GM12891 (cell line): ENCODE measurements around the gene FBXO33.

Source experiments
- DNase-seq: peaks from one replicate; pipeline ENCODE4 v3.0.0; 2011; ENCODE audit warnings: low spot score; ENCODE audit not compliant: insufficient read length
- FAIRE-seq: peaks from 2 replicates; lab custom pipeline; 2011; peaks lifted over from hg19 to GRCh38; lab: Jason Lieb, UNC
- PAX5 ChIP-seq: IDR thresholded peaks from 2 replicates; pipeline ENCODE4 v1.6.1; 2011; ENCODE audit warnings: low read length, moderate library complexity, mild to moderate bottlenecking; ENCODE audit not compliant: insufficient read depth, severe bottlenecking
- POLR2A ChIP-seq: IDR thresholded peaks from 2 replicates; pipeline ENCODE4 v1.6.1; 2011; ENCODE audit warnings: low read depth, low read length, control low read depth
- POLR2AphosphoS5 ChIP-seq: IDR thresholded peaks from 2 replicates; pipeline ENCODE4 v1.6.1; 2011; ENCODE audit warnings: low read depth, low read length, control low read depth
- POU2F2 ChIP-seq: IDR thresholded peaks from 2 replicates; pipeline ENCODE4 v1.6.1; 2011; ENCODE audit warnings: low read depth, mild to moderate bottlenecking, control low read depth, low read length, moderate library complexity
- SPI1 ChIP-seq: IDR thresholded peaks from 2 replicates; pipeline ENCODE4 v1.6.1; 2011; ENCODE audit warnings: low read depth, low read length, control low read depth
- TAF1 ChIP-seq: IDR thresholded peaks from 2 replicates; pipeline ENCODE4 v1.6.1; 2011; ENCODE audit warnings: low read depth, low read length, control low read depth

Gene FBXO33

DNA sequence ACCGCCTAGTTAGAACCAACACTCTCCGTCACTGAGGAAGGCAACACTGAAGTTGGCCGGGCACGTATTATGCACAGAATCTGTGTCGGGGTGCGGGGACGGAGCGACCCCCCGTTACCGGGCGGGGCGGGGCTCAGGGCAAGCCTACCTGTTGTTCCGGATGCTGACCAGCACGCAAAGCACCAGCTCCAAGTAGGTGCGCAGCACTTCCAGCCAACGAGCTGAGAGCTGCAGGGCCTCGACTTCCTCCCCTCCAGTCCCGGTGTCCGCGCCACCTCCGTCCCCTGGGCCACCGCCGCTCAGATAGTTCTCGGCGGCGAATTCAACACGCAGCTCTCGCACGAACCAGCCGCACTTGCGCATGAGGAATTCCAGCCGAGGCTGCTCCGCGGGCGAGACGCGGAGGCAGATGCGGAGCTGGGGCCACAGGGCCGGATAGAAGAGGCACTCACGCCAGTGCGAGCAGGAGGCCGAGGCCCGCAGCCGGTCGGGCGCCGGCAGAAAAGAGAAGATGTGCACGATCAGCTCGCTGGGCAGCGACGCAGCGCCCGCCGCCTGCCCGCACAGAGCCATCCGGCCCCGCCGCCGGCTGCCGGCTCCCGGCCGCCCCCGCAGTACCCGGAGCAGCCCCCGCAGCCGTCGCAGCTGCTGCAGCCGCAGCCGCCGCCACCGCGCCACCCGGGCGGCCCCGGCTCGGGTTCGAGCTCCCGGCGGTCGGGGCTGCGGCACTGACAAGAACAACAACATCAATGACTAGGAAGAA lies 636 bp downstream of the FBXO33 start:
- DNase-seq (peak; percentile 25), FAIRE-seq (no peak)
- TF ChIP-seq POLR2A, result no peak
- peak; percentile 86 for TF ChIP-seq TAF1
- peak; percentile 22 for TF ChIP-seq PAX5
- no peak for TF ChIP-seq POU2F2
- peak; percentile 41; the same call in 1 of the 2 replicates for TF ChIP-seq SPI1
- TF ChIP-seq POLR2AphosphoS5, result 0 out of 2 replicates have a peak, but pooled peaks have one; percentile 31

DNA sequence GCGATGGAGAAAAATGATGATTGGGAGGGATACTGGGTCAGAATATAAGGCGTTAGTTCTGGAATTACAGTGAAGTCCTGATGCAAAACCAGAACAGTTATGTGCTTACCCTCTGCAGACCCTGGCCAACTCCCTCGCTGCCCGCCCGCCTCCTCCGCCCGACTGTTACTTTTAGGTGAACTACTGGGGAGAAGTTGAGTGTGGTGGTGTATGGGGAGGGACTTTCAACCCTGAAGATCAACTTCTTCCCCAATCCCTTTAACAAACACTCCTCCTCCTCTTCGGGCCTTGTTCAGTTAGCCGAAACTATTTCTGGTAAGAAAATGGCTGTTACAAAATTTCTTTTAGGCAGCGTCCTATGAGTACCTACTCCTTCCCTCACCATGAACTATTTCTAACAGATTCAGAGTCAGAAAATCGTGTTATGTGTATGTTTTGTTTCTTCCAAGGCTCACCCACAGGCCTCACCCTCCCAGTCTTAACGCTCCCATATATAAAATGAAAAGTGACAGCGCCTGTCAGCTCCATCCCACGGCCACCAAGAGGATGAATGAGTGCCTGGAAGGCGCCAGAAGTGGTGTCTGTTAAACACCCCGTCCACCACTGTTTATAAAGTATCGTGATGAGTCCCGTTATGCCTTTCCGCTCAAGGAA lies 1.3 kb downstream of the FBXO33 start:
- FAIRE-seq (no peak), DNase-seq (no peak)
- no peak for TF ChIP-seq TAF1
- no peak for TF ChIP-seq PAX5
- no peak for TF ChIP-seq SPI1
- no peak for TF ChIP-seq POU2F2
- TF ChIP-seq POLR2A, result 0 out of 2 replicates have a peak, but pooled peaks have one; percentile 6
- no peak for TF ChIP-seq POLR2AphosphoS5

DNA sequence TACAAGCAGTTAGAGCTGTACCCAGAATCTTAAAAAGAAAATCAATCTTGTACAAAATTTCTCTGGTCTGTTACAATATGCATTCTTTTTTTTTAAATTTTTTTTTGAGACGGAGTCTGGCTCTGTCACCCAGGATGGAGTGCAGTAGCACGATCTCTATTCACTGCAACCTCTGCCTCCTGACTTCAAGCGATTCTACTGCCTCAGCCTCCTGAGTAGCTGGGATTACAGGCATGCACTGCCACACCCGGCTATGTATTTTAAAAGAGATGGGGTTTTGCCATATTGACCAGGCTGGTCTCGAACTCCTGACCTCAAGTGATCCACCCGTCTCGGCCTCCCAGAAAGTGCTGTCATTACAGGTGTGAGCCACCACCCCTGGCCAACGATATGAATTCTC lies 4.1 kb downstream of the FBXO33 start:
- FAIRE-seq (no peak), DNase-seq (no peak)
- TF ChIP-seq PAX5 (no peak), TAF1 (no peak), POLR2A (no peak), SPI1 (no peak), POU2F2 (no peak), POLR2AphosphoS5 (no peak)

DNA sequence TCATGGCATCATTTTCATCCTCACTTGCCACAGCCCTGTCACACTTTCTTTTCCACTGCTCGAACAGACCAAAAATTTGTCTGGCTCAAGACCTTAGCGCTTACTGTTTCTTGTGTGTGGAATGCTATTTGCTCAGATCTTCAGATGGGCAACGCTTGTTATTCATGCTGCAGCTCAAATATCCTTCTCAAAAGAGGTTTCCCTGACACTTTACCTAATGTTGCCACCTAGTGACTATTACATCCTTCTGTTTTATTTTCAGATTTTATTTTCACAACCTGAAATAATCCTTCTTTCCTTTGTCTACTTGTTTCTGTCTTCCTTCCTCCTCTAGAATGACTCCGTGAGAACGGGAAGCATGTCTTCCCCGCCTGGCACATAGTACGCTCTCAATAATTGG lies 5.6 kb downstream of the FBXO33 start:
- TF ChIP-seq PAX5 (no peak), POU2F2 (no peak), POLR2A (no peak), TAF1 (no peak), SPI1 (no peak), POLR2AphosphoS5 (no peak)
- FAIRE-seq, result peak; percentile 62
- no peak for DNase-seq

DNA sequence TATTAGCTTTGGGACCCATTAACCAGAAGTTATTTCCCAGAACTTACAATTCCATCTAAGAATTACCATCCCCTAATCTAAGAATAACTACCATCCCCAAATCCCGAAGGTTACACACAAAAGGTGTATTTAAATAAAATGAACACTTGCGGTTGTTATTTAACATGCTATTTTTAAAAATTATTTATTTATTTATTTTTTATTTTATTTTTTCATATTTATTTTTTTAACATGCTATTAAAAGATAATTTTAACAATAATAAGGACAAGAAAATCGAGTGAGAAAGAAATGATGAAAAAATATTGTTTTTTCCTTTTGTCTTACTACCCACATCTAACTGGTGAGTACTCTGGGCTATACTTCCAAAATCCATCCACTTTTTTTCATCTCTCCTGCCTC lies 6.3 kb downstream of the FBXO33 start:
- DNase-seq (no peak), FAIRE-seq (no peak)
- TF ChIP-seq POLR2AphosphoS5, result no peak
- TF ChIP-seq POLR2A, result no peak
- TF ChIP-seq POU2F2, result no peak
- TF ChIP-seq SPI1, result no peak
- no peak for TF ChIP-seq TAF1
- TF ChIP-seq PAX5, result no peak

DNA sequence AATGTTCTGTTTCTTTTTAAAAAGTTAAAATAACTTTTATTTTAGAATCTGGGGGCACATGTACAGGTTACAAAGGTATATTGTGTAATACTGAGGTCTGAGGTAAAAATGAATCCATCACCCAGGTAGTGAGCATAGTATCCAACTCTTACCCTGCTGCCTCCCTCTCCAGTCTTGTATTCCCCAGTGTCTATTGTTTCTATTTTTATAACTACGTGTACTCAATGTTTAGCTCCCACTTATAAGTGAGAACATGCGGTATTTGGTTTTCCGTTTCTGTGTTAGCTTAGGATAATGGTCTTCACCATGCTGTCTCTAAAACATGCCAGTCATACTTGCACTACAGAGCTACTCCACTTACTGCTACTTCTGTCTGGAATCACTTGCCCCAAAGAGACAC lies 8.4 kb downstream of the FBXO33 start:
- no peak for FAIRE-seq

DNA sequence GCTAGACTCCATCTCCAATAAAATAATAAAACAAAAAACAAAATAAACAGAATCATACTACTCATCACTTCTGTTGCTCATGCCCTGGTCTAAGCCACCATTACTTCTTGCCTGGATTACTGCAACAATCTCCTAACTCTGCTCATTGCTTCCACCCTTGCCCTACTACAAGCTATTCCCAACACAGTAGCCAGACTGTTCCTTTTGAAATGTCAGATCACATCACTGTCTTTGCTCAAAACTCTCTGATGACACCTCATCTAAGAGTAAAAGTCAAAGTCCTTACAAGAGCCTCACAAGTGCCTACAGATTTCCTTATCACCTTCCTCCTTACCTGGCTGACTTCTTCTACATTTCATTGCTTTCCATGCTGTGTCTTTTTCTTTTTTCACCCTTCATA lies 10.0 kb downstream of the FBXO33 start:
- FAIRE-seq, result no peak
- no peak for DNase-seq
- TF ChIP-seq SPI1, result no peak
- TF ChIP-seq POLR2A, result no peak
- TF ChIP-seq TAF1, result no peak
- no peak for TF ChIP-seq POU2F2
- TF ChIP-seq PAX5, result no peak
- TF ChIP-seq POLR2AphosphoS5, result no peak

More for the DNA sequence above, 8.4 kb downstream of the FBXO33 start:
- no peak for TF ChIP-seq TAF1
- no peak for TF ChIP-seq POLR2AphosphoS5
- TF ChIP-seq SPI1, result no peak
- no peak for TF ChIP-seq PAX5
- no peak for TF ChIP-seq POU2F2
- TF ChIP-seq POLR2A, result no peak
- no peak for DNase-seq

DNA sequence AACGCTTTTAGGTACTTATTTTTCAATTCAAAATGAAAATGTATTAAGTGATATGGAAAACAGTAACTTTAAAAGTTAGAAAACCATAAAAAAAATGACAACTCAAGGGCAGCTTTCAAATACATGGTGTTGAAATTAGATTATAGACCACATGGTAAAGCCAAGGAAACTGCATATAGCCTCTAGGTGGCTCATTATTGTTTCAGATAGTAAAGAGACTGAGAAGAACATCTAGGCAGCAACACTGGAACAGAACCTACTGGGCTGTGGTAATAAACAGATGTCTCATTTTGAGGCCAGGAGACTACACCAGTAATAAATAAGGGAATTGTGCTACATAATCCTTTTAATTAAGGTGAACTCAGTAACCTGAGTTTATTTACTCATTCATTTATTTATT lies 13.0 kb downstream of the FBXO33 start:
- no peak for FAIRE-seq
- TF ChIP-seq POU2F2, result no peak
- TF ChIP-seq POLR2A, result no peak
- no peak for TF ChIP-seq TAF1
- TF ChIP-seq SPI1, result no peak
- TF ChIP-seq POLR2AphosphoS5, result no peak
- TF ChIP-seq PAX5, result no peak
- no peak for DNase-seq

DNA sequence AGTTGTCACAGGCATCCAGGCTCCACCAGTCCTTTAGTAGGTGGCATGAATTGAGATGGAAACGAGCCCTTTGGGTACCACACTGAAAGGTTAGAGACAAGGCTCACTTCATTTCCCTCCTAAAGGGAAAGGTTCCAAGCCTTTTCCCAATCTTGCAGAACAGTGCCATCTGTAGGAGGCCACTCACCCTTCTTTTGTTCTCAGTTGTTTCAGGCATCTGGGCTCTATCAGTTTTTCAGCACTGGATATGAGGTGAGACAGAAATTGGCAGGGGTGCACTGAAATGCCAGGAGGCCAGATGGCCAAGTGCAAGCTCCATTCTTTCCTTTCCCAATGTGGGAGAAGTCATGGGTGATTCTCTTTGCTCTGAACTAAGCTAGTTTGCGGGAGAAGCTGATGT lies 15.2 kb downstream of the FBXO33 start:
- DNase-seq (no peak), FAIRE-seq (no peak)
- TF ChIP-seq TAF1 (no peak), SPI1 (no peak), PAX5 (no peak), POLR2A (no peak), POLR2AphosphoS5 (no peak), POU2F2 (no peak)

DNA sequence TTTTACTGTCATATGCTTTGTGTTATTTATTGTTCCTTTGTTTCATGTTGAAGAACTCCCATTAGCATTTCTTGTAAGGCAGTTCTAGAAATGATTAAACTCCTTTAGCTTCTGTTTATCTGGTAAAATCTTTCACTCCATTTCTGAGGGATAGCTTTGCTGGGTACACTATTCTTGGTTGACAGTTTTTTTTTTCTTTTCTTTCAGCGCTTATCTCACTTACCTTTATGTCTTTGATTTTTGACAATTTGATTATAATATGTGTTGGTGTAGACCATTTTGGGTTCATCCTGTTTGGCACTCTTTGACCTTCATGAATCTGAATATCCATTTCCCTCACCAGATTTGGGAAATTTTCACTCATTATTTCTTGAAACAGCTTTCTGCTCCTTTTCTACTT lies 16.2 kb downstream of the FBXO33 start:
- DNase-seq (no peak), FAIRE-seq (no peak)
- no peak for TF ChIP-seq POLR2A

DNA sequence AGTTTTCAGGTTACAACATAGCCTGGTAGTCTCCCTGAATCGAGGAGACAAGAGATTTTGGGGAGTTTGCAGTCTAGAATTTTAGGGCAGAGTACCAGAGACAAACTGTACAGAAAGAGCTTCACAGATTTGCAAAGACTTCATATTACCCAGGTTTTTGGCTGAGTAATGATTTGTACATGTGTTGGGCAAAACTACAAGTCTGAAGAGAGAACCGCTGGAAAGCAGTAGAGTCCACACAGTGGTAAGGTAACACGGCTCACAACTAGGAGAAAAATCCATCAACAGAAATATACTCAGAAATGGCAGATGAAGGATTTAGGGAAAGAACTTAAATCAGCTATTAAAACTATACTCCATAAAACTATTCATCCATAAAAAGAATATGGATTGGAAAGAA lies 25.7 kb downstream of the FBXO33 start:
- no peak for TF ChIP-seq SPI1
- TF ChIP-seq POLR2AphosphoS5, result no peak
- TF ChIP-seq POLR2A, result no peak
- TF ChIP-seq PAX5, result no peak
- TF ChIP-seq TAF1, result no peak
- no peak for TF ChIP-seq POU2F2
- no peak for FAIRE-seq
- DNase-seq, result no peak
